ENCODE results near the gene TCERG1. TPM values are rescaled to one million over a fixed set of nuclear protein-coding genes. Genes with fewer than 3 reads are reported as not detected.

TCERG1 gene
- total RNA-seq, 1 donor = 42.0 TPM

GRCh38 chr5:146451411-146451810 is 4.3 kb downstream of the TCERG1 start:
- H2AFZ ChIP-seq (ENCODE audit: low read length) = no peak overlapping the region
- no peak overlapping the region for H3K27ac ChIP-seq (ENCODE audit: low read depth, low read length)
- peaks cover 93% of the 10 kb centered on the region for H3K79me2 ChIP-seq (ENCODE audit: insufficient read depth, low read length)
- peaks cover 14% of the 10 kb centered on the region for H3K4me1 ChIP-seq (ENCODE audit: insufficient read depth, low read length)
- H4K20me1 ChIP-seq (ENCODE audit: insufficient read depth, low read length) = peaks cover 59% of the 10 kb centered on the region
- H3K9me3 ChIP-seq (ENCODE audit: low read depth, low read length) = no peaks in the 10 kb centered on the region
- peak; percentile 17 for TF ChIP-seq CTCF (IDR thresholded peaks at IDR 0.05; ENCODE audit: extremely low read depth, low read depth, low read length)
- peaks cover 11% of the 10 kb centered on the region for H3K36me3 ChIP-seq (ENCODE audit: insufficient read depth, low read length)
- H3K4me3 ChIP-seq (ENCODE audit: insufficient read depth, low read length) = no peak overlapping the region
- H3K4me2 ChIP-seq (ENCODE audit: insufficient read depth, low read length) = no peak overlapping the region
- no peak for DNase-seq (ENCODE audit: insufficient read length, low spot score, missing footprints)
- H3K27me3 ChIP-seq (ENCODE audit: insufficient read depth, low read length) = no peaks in the 10 kb centered on the region

GRCh38 chr5:146457431-146457830 is 10.3 kb downstream of the TCERG1 start:
- no peak for TF ChIP-seq CTCF (IDR thresholded peaks at IDR 0.05; ENCODE audit: extremely low read depth, low read depth, low read length)
- peaks cover 85% of the 10 kb centered on the region for H3K79me2 ChIP-seq (ENCODE audit: insufficient read depth, low read length)
- H3K27ac ChIP-seq (ENCODE audit: low read depth, low read length) = no peak overlapping the region
- H3K36me3 ChIP-seq (ENCODE audit: insufficient read depth, low read length) = peaks cover 50% of the 10 kb centered on the region
- no peak for DNase-seq (ENCODE audit: insufficient read length, low spot score, missing footprints)
- peaks cover 3% of the 10 kb centered on the region for H3K4me1 ChIP-seq (ENCODE audit: insufficient read depth, low read length)
- no peak overlapping the region for H2AFZ ChIP-seq (ENCODE audit: low read length)
- no peak overlapping the region for H3K4me3 ChIP-seq (ENCODE audit: insufficient read depth, low read length)
- no peaks in the 10 kb centered on the region for H3K27me3 ChIP-seq (ENCODE audit: insufficient read depth, low read length)
- H4K20me1 ChIP-seq (ENCODE audit: insufficient read depth, low read length) = peaks cover 21% of the 10 kb centered on the region
- no peak overlapping the region for H3K4me2 ChIP-seq (ENCODE audit: insufficient read depth, low read length)
- H3K9me3 ChIP-seq (ENCODE audit: low read depth, low read length) = no peaks in the 10 kb centered on the region

GRCh38 chr5:146458894-146459293 is 11.8 kb downstream of the TCERG1 start:
- Histone ChIP-seq H3K36me3 (ENCODE audit: insufficient read depth, low read length) (peaks cover 58% of the 10 kb centered on the region), H2AFZ (ENCODE audit: low read length) (no peak overlapping the region), H3K79me2 (ENCODE audit: insufficient read depth, low read length) (peaks cover 82% of the 10 kb centered on the region), H3K4me2 (ENCODE audit: insufficient read depth, low read length) (no peak overlapping the region), H3K4me1 (ENCODE audit: insufficient read depth, low read length) (peaks cover 6% of the 10 kb centered on the region), H3K9me3 (ENCODE audit: low read depth, low read length) (no peaks in the 10 kb centered on the region), H3K4me3 (ENCODE audit: insufficient read depth, low read length) (no peak overlapping the region), H4K20me1 (ENCODE audit: insufficient read depth, low read length) (peaks cover 17% of the 10 kb centered on the region), H3K27me3 (ENCODE audit: insufficient read depth, low read length) (no peaks in the 10 kb centered on the region), H3K27ac (ENCODE audit: low read depth, low read length) (no peak overlapping the region)
- DNase-seq (ENCODE audit: insufficient read length, low spot score, missing footprints) = no peak
- TF ChIP-seq CTCF (IDR thresholded peaks at IDR 0.05; ENCODE audit: extremely low read depth, low read depth, low read length) = no peak

- Histone ChIP-seq H3K4me2 (ENCODE audit: insufficient read depth, low read length) (no peak overlapping the region), H3K27me3 (ENCODE audit: insufficient read depth, low read length) (no peaks in the 10 kb centered on the region), H3K79me2 (ENCODE audit: insufficient read depth, low read length) (peaks cover 71% of the 10 kb centered on the region), H3K4me1 (ENCODE audit: insufficient read depth, low read length) (peaks cover 6% of the 10 kb centered on the region), H3K36me3 (ENCODE audit: insufficient read depth, low read length) (peaks cover 54% of the 10 kb centered on the region), H3K27ac (ENCODE audit: low read depth, low read length) (no peak overlapping the region), H2AFZ (ENCODE audit: low read length) (no peak overlapping the region), H4K20me1 (ENCODE audit: insufficient read depth, low read length) (peaks cover 3% of the 10 kb centered on the region), H3K9me3 (ENCODE audit: low read depth, low read length) (no peaks in the 10 kb centered on the region), H3K4me3 (ENCODE audit: insufficient read depth, low read length) (no peak overlapping the region)
- peak; percentile 62 for DNase-seq (ENCODE audit: insufficient read length, low spot score, missing footprints)
- no peak for TF ChIP-seq CTCF (IDR thresholded peaks at IDR 0.05; ENCODE audit: extremely low read depth, low read depth, low read length)
Measured at GRCh38 chr5:146461319-146461718, 14.2 kb downstream of the TCERG1 start.
